Cerebellar cortex (tissue), 1 donor: Measurements from ENCODE around the gene MESD.

Source experiments
- DNase-seq: peaks from one replicate; pipeline ENCODE4 v3.0.0-alpha.2; 2015; ENCODE audit warnings: low spot score

Gene MESD

DNA sequence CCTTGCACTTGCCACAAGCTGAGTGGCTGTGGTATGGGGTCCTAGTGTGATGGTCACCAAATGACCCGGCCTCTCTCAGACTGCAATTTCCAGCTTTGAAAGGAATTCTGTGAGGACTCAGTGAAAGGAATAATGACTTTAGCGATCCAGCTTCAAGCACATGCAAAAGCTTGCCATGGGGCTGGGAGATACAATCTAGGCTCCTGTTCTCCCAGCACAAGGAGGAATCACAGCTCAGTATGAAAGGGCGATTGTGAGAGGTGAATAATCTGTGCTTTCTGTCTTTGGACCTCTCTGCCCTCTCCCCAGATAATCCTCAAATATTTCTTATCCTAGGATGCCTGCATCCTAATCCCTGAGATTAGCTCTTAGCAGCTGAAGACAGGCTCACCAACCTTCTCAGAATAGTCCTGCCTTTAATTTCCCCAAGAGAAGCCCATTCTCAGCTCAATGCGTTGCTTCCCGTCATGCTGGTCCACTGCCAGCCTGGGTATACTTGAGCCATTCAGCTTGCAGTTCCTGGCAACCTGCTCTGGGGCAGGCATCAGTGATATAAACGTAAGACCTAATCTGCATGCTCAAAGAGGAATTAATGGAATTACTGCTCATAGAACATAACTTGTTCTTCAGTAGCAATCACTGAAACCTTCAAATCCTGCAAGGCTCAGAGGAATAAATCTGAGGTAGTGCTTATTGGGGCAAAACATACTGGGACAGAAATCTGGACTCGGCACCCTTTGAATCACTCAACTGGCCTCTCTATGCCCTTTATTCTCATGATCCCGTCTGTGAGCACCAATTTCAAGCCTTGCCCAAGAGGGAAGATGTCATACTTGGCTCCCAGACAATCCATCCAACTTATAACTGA lies 26.2 kb upstream of the MESD start:
- DNase-seq: peak; percentile 84

- DNase-seq: peak; percentile 77
Measured at GRCh38 chr15:81014446-81015093, 25.0 kb upstream of the MESD start.

- peak; percentile 61 for DNase-seq
Measured at GRCh38 chr15:81013396-81013929, 23.8 kb upstream of the MESD start.

DNA sequence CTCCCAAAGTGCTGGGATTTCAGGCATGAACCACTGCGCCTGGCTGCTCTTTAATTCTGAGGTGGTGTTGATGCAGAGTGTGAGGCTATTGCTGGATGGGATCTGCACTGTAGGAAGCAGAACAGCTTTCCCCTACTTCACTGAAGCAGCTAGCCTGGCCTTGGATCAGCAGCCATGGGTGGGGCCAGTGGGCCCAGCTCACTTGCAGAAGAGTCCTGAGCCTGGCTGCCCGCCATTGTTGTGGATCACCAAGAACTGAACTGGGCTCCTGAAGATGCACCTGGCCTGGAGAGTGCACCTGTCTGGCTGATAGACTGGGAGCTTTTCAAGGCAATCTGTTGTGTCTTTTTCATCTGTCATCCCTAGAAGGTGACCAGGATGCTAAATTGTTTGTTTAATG lies 23.0 kb upstream of the MESD start:
- peak; percentile 22 for DNase-seq

GRCh38 chr15:81011593-81011992 lies 22.0 kb upstream of the MESD start:
- DNase-seq: no peak

GRCh38 chr15:81010086-81010485 lies 20.5 kb upstream of the MESD start:
- peak; percentile 74 for DNase-seq

DNA sequence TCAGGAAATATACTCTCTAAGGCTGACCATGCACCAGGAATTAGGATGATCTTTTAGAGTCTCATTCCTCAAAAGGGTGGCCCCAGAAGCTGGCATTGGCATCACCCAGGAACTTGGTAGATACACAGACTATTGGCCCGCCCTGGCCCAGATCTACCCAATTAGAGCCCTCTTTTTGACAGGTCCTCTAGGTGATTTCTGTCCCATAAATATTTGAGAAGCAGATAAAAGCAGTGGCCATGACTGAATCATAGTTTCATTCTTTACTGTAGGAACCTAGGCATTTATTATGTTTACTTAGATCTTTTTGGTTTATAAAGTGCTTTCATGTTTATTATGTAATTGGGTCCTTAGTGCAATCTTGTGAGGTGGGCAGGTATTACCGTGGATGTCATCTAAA lies 18.7 kb upstream of the MESD start:
- DNase-seq: peak; percentile 36

GRCh38 chr15:81007428-81008064 lies 17.9 kb upstream of the MESD start:
- peak; percentile 33 for DNase-seq

DNA sequence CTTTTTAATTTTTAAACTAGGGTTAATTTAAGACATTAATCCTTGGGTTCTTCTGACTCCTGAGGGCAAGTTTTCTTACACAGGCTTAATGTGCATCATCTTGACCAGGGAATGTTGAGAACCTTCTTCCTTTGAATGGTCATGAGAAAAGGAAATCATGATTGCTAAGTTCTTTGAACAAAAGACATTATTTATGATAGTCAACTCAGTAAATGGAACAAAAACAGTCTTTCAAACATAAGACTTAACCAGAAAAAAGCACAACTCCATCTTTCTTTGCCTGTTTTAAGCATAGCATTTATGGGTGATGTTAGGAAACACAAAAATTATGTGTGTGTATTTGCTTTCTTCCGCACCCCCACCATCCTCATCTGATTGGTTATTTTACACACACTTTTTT lies 16.5 kb upstream of the MESD start:
- peak; percentile 27 for DNase-seq

- no peak for DNase-seq
Measured at GRCh38 chr15:81003097-81003350, 13.4 kb upstream of the MESD start.

DNA sequence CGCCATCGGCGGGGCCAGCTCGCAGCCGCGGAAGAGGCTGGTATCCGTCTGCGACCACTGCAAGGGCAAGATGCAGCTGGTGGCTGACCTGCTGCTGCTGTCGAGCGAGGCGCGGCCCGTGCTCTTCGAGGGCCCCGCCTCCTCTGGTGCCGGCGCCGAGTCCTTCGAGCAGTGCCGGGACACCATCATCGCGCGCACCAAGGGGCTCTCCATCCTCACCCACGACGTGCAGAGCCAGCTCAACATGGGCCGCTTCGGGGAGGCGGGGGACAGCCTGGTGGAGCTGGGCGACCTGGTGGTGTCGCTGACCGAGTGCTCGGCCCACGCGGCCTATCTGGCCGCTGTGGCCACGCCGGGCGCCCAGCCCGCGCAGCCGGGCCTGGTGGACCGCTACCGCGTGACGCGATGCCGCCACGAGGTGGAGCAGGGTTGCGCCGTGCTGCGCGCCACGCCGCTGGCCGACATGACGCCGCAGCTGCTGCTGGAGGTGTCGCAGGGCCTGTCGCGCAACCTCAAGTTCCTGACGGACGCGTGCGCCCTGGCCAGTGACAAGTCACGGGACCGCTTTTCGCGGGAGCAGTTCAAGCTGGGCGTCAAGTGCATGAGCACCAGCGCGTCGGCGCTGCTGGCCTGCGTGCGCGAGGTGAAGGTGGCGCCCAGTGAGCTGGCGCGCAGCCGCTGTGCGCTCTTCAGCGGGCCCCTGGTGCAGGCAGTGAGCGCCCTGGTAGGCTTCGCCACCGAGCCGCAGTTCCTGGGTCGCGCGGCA lies 12.9 kb upstream of the MESD start:
- peak; percentile 15 for DNase-seq

DNA sequence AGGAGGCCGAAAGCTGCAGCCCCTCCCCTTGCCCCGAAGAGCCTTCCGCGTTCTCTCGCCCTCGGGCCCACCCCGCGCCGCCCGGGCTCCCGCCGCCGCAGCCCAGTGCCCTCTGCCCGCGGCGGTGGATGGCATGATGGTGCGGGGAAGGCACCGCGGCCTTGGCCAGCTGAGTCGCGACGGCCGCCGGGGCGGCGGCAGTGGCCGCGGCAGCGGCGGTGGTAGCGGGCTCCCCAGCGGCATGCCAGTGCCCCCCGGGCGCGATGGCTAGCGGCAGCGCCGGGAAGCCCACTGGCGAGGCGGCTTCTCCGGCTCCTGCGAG lies 12.4 kb upstream of the MESD start:
- no peak for DNase-seq

DNA sequence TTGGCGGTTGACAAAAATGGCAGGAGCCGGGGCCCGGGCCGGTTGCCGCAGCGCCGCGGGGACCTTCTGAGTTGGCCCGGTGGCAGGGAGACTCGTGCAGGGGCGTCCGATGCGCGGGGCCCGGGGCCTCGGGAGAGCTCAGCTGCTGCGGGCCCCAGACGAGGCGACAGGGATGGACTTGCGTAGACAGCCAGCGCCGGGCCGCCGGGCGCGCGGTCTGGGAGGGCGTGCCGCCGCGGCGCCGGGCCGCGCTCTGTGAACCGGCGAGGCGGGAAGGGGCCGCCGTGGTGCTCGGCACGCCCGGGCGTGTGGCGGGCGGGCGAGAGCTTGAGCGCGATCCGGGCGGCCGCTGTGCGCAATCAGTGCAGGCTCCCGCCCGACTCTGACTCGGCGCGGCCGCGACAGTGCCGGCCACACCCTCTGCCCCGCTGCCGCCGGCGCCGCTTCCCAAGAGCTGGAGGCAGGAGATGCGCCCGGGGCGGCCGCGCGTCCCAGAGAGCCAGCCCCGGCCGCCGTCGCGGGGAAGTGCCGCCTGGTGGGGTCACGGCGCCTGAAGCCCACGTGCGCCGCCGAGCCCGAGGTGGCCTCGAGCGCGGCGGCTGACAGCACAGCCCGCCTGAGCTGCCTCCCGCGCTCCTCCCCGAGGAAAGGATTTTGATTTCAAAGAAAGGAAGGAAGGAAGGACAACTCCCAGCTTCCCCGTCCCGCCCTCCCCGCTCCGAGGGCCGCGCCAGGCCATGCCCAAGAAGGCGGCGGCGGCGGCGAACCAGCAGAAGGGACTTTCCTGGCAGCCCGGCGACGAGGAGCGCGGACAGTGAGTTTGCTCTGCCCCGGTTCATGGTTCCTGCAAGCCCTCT lies 11.8 kb upstream of the MESD start:
- peak; percentile 28 for DNase-seq

DNA sequence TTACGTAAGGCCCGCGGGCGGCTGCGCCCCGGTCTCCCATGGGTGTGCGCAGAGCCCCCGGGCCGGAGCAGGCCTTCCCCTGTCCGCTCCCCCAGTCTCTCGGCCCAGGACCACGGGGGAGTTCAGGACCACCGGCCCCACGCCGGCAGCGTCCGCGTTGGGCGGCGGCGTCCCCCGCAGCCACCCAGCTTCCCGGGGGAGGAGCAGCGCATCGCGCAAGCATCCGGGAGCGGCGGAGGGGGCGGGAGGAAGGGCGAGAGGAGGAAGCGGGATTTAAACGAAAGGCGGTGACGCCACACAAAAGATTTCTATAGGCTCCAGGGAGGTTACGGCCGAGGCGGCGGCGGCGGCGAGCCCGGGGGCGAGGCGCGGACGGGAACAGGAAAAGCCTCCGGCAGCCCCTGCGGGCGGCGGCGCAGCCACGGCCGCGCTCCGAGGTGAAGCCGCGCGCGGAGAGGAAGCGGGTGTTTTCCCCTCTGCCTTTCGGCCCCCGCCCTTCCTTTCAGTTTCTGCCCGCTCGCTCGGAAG lies 11.1 kb upstream of the MESD start, which contains the start of gene TLNRD1:
Gene TLNRD1 (plus strand): TSS at position 300 of the 528 bp plus-strand sequence. CDS start 1,349 bp downstream, outside the sequence.
- DNase-seq: peak; percentile 89

DNA sequence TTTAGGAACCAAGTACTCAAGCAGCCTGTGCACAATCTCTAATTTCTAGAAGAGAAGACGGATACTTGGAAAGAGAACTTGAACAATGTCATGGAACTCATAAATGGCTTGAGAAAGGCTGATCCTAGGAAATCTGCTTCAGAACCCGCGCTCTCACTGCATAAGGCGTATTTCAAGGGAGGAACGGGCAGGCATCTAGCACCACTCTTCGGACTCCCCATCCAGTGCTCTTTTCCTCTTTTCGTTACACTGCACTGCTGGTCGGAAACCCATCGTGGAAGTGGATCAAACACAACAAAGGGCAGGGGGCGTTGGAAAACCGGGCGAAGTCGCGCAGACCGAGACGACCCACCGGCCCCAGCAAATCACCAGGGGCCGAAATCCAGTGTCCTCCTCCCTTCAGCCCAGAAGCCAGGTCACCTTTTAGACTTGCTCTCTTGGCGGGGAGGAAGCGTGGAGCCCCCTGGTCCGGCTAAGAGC lies 10.6 kb upstream of the MESD start:
- peak; percentile 65 for DNase-seq

DNA sequence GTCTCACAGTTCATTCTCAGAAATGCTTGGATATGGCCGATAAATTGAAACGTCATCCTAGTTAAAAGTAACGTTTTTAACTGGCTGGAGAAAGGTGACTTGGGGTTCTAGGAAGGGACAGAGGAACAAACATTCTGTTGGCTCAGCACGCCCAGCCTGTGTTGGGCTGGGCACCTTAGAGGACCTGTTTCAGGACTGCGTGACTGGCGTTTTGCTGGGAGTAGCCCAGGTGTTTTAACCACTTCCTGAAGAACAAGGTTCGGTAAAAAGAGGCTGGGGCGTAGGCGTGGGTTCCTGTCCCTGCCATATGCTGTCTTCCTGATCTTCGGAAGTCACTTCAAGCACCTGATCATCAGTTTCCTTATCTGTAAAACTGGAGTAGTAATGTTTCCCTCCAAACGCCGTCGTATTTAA lies 10.0 kb upstream of the MESD start:
- DNase-seq: no peak

- no peak for DNase-seq
Measured at GRCh38 chr15:80998251-80998650, 8.6 kb upstream of the MESD start.

GRCh38 chr15:80997692-80998091 lies 8.1 kb upstream of the MESD start:
- DNase-seq: no peak

- no peak for DNase-seq
Measured at GRCh38 chr15:80996247-80996646, 6.6 kb upstream of the MESD start.

GRCh38 chr15:80992441-80992840 lies 2.8 kb upstream of the MESD start:
- DNase-seq: no peak

DNA sequence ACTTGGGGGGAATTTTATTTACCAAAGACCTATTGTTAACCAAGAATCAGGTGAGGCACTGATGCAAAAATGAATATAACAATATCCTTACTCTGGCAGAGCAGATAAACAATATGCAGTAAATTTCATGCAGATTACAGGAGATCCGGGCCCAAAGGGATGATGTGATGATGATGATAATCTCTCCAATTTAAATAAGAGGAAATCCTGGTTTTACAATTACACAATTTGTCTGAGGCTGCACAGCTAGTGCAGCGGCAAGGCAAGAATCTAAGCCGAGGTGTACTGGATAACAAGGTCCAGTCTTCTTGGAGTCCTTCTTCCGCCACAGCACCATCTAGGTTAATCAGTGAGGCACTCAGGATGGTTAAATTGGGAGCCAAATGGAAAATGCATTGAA lies 2.4 kb upstream of the MESD start:
- DNase-seq: no peak
